Uterus (tissue), 2 donors: ENCODE data around the gene IL4R.

Source experiments
- POLR2A ChIP-seq, 2 donors: fragments of 450-650 bp; IDR thresholded peaks; one replicate each; pipeline ENCODE4 v1.6.1; 2016; ENCODE audit warnings: antibody characterized with exemption in 2 of 2, mild to moderate bottlenecking in 1 of 2, moderate library complexity in 1 of 2
- TF ChIP-seq, protein P1 (sequence below), 4 experiments: fragments of 200-600 bp in 2 of 4; fragments of 450-650 bp in 2 of 4; sonication (generic) in 2 of 4; IDR thresholded peaks; one replicate each; pipeline ENCODE4 v1.5.1; 2016 to 2019; ENCODE audit warnings: antibody characterized with exemption in 4 of 4, mild to moderate bottlenecking in 2 of 4, moderate library complexity in 1 of 4

DNA sequence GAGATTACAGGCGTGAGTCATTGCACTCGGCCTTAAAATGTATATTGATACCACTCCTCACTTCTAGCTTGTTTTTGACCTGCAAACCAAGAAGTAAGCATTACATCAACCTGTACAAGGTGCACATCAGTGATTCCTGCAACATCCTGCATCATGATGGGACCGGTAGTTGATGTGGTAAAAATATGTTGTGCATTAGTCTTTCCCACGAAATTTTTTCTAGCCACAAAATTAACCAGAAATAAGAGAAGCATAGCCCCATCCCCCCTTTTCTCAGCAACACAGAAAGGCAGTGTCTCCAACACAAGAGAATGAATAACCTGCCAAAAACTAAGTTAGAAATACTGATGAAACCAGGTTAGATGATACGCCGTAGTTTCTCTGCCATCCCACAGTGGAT lies 24.1 kb upstream of the IL4R start:
- no peak for TF ChIP-seq POLR2A (IDR thresholded peaks at IDR 0.05)
- TF ChIP-seq, protein P1, sequence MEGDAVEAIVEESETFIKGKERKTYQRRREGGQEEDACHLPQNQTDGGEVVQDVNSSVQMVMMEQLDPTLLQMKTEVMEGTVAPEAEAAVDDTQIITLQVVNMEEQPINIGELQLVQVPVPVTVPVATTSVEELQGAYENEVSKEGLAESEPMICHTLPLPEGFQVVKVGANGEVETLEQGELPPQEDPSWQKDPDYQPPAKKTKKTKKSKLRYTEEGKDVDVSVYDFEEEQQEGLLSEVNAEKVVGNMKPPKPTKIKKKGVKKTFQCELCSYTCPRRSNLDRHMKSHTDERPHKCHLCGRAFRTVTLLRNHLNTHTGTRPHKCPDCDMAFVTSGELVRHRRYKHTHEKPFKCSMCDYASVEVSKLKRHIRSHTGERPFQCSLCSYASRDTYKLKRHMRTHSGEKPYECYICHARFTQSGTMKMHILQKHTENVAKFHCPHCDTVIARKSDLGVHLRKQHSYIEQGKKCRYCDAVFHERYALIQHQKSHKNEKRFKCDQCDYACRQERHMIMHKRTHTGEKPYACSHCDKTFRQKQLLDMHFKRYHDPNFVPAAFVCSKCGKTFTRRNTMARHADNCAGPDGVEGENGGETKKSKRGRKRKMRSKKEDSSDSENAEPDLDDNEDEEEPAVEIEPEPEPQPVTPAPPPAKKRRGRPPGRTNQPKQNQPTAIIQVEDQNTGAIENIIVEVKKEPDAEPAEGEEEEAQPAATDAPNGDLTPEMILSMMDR (IDR thresholded peaks at IDR 0.05) = no peak
